Measurements from ENCODE around the gene ACKR3. TPM values are rescaled to one million over a fixed set of nuclear protein-coding genes. Genes with fewer than 3 reads are reported as not detected.

The ACKR3 gene
- total and polyA plus RNA-seq, 10 of the 15 experiments (the other 5 are each of a cell fraction or from before 2014, with no cell fraction given): 3.0 to 154 (median 6.4) TPM

DNA sequence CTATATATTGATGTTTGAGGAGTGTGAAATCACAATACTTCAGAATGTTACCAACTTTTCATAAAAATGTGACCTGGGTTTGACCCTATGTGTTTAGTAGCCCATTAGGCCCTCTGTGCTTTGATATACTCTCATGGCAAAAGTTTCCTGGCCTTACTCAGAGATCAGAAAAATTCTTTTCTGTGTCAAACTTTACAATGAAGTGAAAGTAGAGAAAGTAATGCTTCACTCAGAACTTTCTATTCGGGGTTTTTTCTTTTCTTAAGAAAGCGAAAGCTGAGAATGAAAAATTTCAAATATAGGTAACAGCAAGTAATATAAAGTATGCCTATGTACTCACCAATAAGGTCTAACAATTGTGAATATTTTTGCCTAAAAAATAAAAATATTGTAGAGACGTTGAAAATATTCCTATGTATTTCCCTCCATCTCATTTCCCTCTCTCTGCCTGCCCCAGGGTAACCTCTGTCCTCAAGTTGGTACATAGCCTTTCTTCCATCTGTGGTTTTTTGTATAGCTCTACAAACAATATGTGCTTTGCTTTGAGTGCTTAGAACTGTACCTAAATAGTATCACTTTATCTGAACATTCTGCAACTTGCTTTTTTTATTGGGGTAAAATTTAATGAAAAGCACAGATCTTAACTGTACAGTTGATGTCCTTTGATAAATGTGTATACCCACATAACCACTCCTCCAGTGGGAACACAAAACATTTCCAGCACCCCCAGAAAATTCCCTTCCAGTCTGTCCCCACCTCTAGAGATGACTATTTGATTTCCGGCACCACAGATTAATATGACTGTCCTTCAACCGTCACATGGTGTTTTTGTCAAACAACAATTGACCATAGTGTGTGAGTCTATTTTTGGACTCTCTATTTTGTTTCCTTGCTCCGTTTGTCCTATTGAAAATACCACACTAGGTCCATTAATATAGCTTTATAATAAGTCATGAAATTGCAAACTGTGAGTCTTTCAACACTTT lies 10.3 kb upstream of the ACKR3 start (continued):
- TF ChIP-seq BACH1 (IDR thresholded peaks at IDR 0.05; ENCODE audit: borderline replicate concordance) (no peak), ELK1 (IDR thresholded peaks at IDR 0.05; ENCODE audit: low read depth, low read length) (no peak), SUPT20H (IDR thresholded peaks at IDR 0.05; ENCODE audit: borderline replicate concordance, control insufficient read depth, low read depth, low read length) (no peak), RELA (IDR thresholded peaks at IDR 0.05; ENCODE audit: borderline replicate concordance, partially characterized antibody) (peak; percentile 54), EED (IDR thresholded peaks at IDR 0.05; ENCODE audit: low read depth) (peak; percentile 99), NFYB (IDR thresholded peaks at IDR 0.05; ENCODE audit: insufficient read depth, low read depth, low read length) (no peak), POLR2AphosphoS5 (IDR thresholded peaks at IDR 0.05; ENCODE audit: low read length) (no peak), RBBP5 (conservative IDR thresholded peaks at IDR 0.05) (0 out of 2 replicates have a peak, but pooled peaks have one; percentile 24), ZBTB11 (CRISPR knock-in tag; IDR thresholded peaks at IDR 0.05) (no peak), PAX5 (IDR thresholded peaks at IDR 0.05; ENCODE audit: borderline replicate concordance, low read depth, low read length) (peak; percentile 69; the same call in 1 of the 2 replicates), BRCA1 (IDR thresholded peaks at IDR 0.05; ENCODE audit: low read depth, low read length) (no peak), ZZZ3 (IDR thresholded peaks at IDR 0.05; ENCODE audit: control insufficient read depth, insufficient read length, low read depth) (no peak), MEF2A (IDR thresholded peaks at IDR 0.05; ENCODE audit: insufficient read depth, low read depth, low read length) (peak; percentile 92), ZNF207 (IDR thresholded peaks at IDR 0.05; ENCODE audit: borderline replicate concordance) (no peak), EP300 (IDR thresholded peaks at IDR 0.05; ENCODE audit: borderline replicate concordance in 1 of 2, control insufficient read depth in 1 of 2, low read depth in 2 of 2, low read length in 2 of 2) (peak; percentile 81 to 85; a peak in 3 of 4 replicates), CREM (IDR thresholded peaks at IDR 0.05; ENCODE audit: low read depth) (peak; percentile 86)
- TF ChIP-seq, protein P1, sequence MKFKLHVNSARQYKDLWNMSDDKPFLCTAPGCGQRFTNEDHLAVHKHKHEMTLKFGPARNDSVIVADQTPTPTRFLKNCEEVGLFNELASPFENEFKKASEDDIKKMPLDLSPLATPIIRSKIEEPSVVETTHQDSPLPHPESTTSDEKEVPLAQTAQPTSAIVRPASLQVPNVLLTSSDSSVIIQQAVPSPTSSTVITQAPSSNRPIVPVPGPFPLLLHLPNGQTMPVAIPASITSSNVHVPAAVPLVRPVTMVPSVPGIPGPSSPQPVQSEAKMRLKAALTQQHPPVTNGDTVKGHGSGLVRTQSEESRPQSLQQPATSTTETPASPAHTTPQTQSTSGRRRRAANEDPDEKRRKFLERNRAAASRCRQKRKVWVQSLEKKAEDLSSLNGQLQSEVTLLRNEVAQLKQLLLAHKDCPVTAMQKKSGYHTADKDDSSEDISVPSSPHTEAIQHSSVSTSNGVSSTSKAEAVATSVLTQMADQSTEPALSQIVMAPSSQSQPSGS (IDR thresholded peaks at IDR 0.05; ENCODE audit: low read length): peak; percentile 88
- TF ChIP-seq, protein P2, sequence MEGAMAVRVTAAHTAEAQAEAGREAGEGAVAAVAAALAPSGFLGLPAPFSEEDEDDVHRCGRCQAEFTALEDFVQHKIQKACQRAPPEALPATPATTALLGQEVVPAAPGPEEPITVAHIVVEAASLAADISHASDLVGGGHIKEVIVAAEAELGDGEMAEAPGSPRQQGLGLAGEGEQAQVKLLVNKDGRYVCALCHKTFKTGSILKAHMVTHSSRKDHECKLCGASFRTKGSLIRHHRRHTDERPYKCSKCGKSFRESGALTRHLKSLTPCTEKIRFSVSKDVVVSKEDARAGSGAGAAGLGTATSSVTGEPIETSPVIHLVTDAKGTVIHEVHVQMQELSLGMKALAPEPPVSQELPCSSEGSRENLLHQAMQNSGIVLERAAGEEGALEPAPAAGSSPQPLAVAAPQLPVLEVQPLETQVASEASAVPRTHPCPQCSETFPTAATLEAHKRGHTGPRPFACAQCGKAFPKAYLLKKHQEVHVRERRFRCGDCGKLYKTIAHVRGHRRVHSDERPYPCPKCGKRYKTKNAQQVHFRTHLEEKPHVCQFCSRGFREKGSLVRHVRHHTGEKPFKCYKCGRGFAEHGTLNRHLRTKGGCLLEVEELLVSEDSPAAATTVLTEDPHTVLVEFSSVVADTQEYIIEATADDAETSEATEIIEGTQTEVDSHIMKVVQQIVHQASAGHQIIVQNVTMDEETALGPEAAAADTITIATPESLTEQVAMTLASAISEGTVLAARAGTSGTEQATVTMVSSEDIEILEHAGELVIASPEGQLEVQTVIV (IDR thresholded peaks at IDR 0.05; ENCODE audit: borderline replicate concordance, partially characterized antibody): no peak
